Measurements from ENCODE around the gene SIN3B.

The SIN3B gene

DNA sequence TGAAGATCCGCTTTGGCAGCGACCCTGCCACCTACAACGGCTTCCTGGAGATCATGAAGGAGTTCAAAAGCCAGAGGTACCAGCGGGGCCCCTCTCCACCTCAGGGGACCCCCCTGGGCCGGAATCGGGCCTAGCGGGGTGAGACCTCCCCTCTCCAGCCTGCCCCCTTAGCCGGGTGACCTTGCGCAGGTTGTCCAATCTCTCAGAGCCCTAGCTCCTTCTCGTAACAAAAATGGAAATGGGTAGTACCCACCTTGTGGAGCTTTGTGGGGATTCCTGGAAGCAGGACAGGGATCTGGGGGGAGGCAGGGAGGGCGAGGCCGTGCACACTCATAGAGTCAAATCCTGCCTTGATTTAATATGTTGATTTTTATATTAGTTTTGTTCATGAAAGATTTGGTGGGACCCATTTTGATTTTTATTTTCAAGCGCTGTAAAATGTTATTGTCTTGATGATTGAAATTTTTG is 658 bp downstream of the SIN3B start:
- no peak for DNase-seq

DNA sequence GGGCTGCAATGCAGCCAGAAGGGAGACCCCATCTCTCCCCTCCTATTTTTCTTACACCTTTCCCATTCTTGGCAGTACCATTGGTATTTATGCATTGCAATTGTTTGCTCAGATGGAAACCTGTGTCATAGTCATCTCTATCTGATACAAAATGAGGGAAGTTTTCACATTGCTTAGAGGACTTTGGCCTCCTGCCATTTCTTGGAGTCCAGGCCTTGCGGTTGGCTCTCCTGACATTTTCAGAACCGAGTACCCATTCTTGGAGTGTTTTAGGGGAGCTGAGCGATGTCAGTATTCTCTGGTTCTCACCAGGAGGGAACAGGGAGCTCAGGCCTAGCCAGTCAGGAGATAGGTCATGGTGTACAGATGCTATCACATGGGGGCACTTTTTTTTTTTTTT is 1.5 kb downstream of the SIN3B start:
- DNase-seq, result no peak

GRCh38 chr19:16831531-16831930 is 2.3 kb downstream of the SIN3B start:
- DNase-seq, result no peak

GRCh38 chr19:16834747-16835146 is 5.5 kb downstream of the SIN3B start:
- DNase-seq, result no peak

DNA sequence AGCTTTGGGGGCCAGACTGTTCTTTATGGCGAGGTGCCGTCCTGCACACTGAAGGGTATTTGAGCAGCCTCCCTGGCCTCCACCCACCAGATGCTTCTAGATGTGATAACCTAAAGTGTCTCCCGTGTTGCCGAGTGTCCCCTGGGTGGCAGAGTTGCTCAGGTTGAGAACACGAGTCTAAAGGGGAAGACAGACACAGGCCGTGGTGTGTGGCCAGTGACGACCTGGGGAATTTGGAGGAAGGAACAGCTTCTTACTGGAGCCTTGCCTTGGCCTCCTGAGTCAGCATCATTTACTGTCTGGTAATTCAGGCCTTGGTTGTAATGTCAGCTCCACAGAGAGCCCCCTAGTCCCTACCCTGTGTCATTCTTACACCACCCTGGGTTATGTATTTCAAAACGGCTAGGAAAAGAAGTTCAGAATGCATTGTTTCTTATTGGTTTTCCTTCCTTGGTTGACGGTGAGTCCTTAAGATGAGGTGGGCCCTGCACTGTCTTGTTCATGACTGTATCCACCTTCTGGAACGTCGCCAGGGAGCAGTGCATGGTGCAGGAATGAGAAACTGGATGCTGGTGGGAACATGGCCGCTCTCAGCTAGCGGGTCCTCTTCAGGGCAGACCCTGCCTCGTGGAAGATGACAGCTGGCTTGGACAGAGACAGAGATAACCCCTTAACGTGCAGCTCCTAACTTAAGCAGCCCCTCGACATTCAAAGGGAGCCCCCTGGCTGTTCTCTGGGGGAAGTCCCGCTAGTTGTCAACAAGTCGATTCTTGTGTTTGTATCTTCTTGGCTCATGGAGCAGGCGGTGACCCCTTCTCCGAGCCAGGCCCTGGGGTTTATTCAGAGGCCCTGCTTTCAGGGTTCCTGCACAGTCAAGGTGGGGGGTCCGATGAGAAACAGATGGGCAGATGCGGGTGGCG is 7.2 kb downstream of the SIN3B start:
- DNase-seq, result no peak

- DNase-seq, result no peak
Measured at GRCh38 chr19:16837035-16837362, 7.8 kb downstream of the SIN3B start.

DNA sequence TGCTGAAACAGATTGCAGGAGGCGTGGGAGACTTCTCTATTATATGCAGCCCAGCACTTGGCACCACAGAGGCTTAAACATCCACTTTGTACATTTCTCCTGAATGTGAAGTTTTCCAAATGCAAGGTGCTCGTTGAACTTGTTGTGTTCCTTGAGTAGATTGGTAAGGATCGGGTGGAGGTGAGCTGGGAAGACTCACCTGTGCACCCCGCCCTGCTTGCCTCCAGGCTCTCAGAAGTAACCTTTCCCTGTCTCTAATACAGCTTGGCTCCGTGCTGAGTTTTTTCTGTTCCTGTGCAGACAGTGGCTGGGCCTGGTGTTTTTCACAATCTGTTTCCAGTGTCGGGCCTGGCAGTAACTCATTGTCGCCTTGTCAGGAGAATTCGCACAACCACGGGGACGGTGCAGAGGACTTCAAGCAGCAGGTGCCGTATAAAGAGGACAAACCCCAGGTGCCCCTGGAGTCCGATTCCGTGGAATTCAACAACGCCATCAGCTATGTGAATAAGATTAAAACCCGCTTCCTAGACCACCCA is 12.3 kb downstream of the SIN3B start:
- no peak for DNase-seq

DNA sequence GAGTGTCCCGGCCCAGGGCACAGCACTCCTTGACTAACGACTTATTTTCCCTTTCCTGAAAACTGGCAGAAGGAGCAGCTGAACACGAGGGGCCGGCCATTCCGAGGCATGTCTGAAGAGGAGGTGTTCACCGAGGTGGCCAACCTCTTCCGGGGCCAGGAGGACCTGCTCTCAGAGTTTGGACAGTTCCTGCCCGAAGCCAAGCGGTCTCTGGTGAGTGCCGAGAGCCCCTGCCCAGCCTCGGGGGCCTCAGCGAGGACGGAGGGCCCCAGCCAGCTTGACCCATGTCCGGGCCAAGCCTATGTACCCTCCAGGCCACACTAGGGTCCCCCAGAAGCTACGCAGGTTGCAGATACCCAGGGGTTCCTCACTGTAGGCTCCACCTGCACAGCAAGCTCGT is 17.7 kb downstream of the SIN3B start:
- no peak for DNase-seq

DNA sequence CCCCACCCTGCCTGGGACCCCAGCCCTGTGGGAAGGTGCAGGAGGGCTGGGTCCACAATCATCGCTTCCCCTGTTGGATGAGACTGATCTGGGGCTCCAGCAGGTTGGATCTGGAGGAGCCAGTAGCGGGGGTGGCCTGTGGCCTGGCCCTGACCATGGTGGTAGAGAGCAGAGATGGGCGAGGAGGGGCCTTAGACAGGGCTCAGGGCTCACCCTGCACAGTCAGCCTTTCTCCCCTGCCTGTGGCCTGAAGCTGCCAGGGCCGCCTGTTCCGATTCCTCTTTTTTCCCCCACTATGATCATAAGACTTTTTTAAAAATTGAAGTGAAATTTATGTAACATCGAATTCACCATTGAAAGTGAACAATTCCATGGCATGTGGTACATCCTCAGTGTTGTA is 18.2 kb downstream of the SIN3B start:
- no peak for DNase-seq

DNA sequence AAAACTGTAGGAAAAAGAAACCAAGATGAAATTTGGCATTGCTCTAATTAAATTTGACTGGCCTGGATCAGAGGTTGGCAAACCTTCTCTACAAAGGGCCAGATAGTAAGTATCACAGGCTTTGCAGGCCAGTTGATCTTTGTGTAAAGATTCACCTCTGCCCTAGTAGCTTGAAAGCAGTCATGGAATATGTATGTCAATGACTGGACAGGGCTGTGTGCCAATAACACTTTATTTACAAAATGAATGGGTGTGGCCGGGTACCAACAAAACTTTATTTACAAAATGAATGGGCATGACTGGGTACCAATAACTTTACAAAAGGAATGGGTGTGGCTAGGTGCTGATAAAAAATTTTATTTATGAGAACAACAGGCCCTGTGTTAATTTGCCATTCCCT is 20.0 kb downstream of the SIN3B start:
- no peak for DNase-seq

DNA sequence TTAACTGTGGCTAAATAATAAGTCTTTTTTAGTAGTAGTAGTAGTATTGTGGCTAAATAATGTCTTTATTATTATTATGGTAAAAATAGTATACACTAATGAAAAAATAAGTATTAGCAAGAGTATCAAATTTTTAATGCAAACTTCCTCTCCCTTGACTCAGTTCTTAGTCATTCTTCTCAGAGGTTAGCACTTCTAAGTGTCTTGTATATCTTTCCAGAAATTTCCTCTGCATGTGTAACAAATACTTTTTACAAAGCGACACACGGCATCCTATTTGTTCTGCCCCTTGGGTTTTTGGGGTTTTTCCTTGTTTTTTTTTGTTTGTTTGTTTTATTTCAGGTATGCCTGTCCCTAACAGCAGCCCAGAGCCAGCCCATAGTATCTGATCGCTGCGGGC is 20.9 kb downstream of the SIN3B start:
- DNase-seq, result no peak

DNA sequence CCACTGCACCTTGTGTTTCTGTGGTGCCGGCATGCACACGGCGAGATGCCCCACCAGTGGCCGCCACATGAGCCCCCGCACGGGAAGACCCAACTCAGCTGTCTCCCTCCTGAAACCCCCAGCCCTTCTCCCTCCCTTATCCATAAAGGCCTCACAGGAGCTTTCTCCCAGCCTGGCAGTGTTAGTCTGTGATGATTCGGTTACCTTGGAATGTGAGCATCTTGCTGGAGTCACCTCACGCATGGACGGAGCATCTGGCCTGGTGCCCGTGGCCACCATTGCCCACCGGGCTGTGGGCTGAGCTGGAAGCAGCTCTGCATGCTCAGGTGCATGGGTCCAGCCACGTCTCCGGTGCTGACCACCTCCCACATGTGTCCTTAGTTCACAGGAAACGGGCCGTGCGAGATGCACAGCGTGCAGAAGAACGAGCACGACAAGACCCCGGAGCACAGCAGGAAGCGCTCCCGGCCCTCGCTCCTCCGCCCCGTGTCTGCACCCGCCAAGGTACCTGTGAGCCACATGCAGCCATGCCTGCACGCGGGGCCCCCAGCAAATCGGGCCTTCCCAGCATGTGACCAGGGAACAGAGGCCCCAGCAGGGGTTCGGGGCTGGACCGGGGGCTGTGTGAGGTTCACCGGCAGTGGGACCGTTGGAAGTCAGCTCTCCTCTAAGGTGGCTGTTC is 22.0 kb downstream of the SIN3B start:
- no peak for DNase-seq

DNA sequence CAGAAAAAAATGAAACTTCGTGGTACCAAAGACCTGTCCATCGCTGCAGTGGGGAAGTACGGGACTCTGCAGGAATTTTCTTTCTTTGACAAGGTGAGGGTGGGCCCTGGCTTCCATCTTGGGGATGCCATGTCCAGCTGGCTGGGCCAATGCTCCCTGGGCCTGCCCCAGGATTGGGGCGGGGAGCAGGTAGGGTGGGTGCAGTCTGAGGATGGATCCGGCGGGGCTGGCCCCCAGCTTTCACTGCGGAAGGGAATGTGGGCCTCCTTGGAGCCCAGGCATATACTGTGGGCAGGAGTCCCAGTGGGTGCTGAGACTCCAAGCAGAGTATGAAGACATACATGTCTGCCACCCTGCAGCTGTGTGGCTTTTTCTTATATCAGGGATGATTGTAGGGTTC is 23.9 kb downstream of the SIN3B start:
- DNase-seq, result no peak

GRCh38 chr19:16856091-16856490 is 26.9 kb downstream of the SIN3B start:
- no peak for DNase-seq

DNA sequence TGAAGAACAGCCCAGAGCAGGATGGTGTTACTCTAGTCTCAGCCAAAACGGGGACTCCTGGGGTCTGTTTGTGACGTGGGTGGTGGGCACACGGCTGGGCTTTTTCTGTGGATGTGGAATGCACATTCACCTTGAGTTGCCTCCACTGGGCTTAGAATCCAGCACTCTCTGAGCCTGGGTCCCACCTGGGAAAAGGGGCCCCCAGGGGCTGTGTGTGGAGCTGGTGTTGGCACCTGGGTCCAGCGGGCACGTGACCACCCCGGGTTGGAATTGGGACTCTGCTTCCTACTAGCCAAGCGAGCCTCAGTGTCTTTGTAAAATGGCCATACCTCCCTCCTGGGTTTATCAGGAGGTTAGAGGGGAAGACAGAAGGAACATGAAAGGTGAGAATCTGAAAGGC is 30.4 kb downstream of the SIN3B start:
- DNase-seq, result no peak

- DNase-seq, result no peak
Measured at GRCh38 chr19:16860118-16860517, 30.9 kb downstream of the SIN3B start.

- DNase-seq, result no peak
Measured at GRCh38 chr19:16861011-16861410, 31.8 kb downstream of the SIN3B start.

- no peak for DNase-seq
Measured at GRCh38 chr19:16861834-16862233, 32.6 kb downstream of the SIN3B start.

- no peak for DNase-seq
Measured at GRCh38 chr19:16862826-16863415, 33.7 kb downstream of the SIN3B start.

DNA sequence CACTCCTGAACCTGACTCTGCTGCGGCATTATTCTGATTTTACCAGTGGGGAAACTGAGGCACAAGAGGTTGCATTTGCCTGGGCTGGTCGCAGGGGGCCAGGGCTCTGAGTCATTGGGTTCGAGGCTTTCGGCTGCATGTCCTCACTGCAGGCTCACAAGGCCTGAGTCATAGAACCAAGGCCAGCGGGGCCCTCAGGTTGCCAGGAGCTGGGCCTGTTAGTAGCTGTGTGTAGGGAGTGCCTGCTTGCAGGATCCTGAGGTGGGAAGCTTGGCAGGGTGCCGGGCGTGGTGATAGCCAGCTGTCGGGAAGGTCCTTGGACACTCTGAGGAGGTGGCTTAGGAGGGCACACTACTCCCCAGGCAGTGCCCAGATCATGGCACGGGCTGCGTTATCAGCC is 38.0 kb downstream of the SIN3B start:
- DNase-seq, result no peak

- no peak for DNase-seq
Measured at GRCh38 chr19:16868423-16869130, 39.4 kb downstream of the SIN3B start.

- DNase-seq, result no peak
Measured at GRCh38 chr19:16869331-16869972, 40.3 kb downstream of the SIN3B start.

GRCh38 chr19:16871871-16872270 is 42.7 kb downstream of the SIN3B start:
- no peak for DNase-seq
